H1 (cell line): Measurements from ENCODE around the gene ACP6. TPM values are rescaled to one million over a fixed set of nuclear protein-coding genes. Genes with fewer than 3 reads are reported as not detected.

Source experiments
- CTCF ChIA-PET: fragments of 300-600 bp; sonication (Branson Sonifier 250); formaldehyde crosslinking; loops from one replicate; lab custom pipeline; 2021; ENCODE audit not compliant: partially characterized antibody; lab: Charles Lee
- POLR2A ChIA-PET: fragments of 300-600 bp; sonication (Branson Sonifier 250); formaldehyde crosslinking; loops from one replicate; lab custom pipeline; 2021; ENCODE audit warnings: inconsistent platforms; ENCODE audit not compliant: partially characterized antibody; lab: Charles Lee
- DNase-seq, 2 experiments: peaks; one replicate each; pipeline versions ENCODE4 v3.0.0 to v3.0.0-alpha.2; 2010 to 2022; ENCODE audit warnings: low spot score in 2 of 2, low read depth in 1 of 2, mixed read lengths in 1 of 2
- FAIRE-seq: peaks from 2 replicates; lab custom pipeline; 2011; peaks lifted over from hg19 to GRCh38; lab: Jason Lieb, UNC
- H2AFZ ChIP-seq: 2 replicates; pipeline ENCODE4 v1.8.1; 2012; ENCODE audit warnings: low read length, inconsistent platforms
- H2AK5ac ChIP-seq: 2 replicates; pipeline ENCODE4 v1.6.1; 2013; ENCODE audit warnings: low read depth, low read length
- H2BK120ac ChIP-seq: replicated peaks from 2 replicates; pipeline ENCODE3; 2013; ENCODE audit warnings: low read depth, low read length, inconsistent platforms
- H2BK12ac ChIP-seq: 2 replicates; pipeline ENCODE4 v1.6.1; 2013; ENCODE audit warnings: low read depth, low read length
- H2BK15ac ChIP-seq: 2 replicates; pipeline ENCODE4 v1.6.1; 2013; ENCODE audit warnings: low read length
- H2BK20ac ChIP-seq: 2 replicates; pipeline ENCODE4 v1.6.1; 2013; ENCODE audit warnings: low read length
- H2BK5ac ChIP-seq: 2 replicates; pipeline ENCODE4 v1.6.1; 2013; ENCODE audit warnings: low read depth, low read length
- H3K14ac ChIP-seq: 2 replicates; pipeline ENCODE4 v1.6.1; 2013; ENCODE audit warnings: inconsistent platforms; ENCODE audit not compliant: insufficient read length
- H3K18ac ChIP-seq: 2 replicates; pipeline ENCODE4 v1.6.1; 2013; ENCODE audit warnings: low read length; ENCODE audit errors: extremely low read depth
- H3K23ac ChIP-seq: 2 replicates; pipeline ENCODE4 v1.6.1; 2013; ENCODE audit warnings: inconsistent platforms; ENCODE audit not compliant: insufficient read length
- H3K23me2 ChIP-seq: 2 replicates; pipeline ENCODE4 v1.6.1; 2013; ENCODE audit warnings: low read depth, low read length
- H3K27ac ChIP-seq: 2 replicates; pipeline ENCODE4 v1.6.1; 2011; ENCODE audit warnings: low read depth, low read length, inconsistent platforms
- H3K27me3 ChIP-seq, 4 experiments: replicated peaks in 1 of 4; 1 replicate in 1 of 4; 2 replicates in 3 of 4; pipeline versions ENCODE4 v1.6.1 to v1.8.1; 2011 to 2013; ENCODE audit warnings: low read length in 3 of 4, mild to moderate bottlenecking in 3 of 4, inconsistent platforms in 2 of 4, mixed read lengths in 2 of 4, moderate library complexity in 1 of 4; ENCODE audit not compliant: control insufficient read depth in 3 of 4, insufficient read depth in 3 of 4; ENCODE audit errors: extremely low read depth in 1 of 4
- H3K36me3 ChIP-seq, 4 experiments: 2 replicates each; pipeline versions ENCODE4 v1.6.1 to v1.8.1; 2011 to 2013; ENCODE audit warnings: mild to moderate bottlenecking in 4 of 4, low read length in 3 of 4, moderate library complexity in 2 of 4, control low read depth in 1 of 4, inconsistent platforms in 1 of 4; ENCODE audit not compliant: insufficient read depth in 4 of 4, control insufficient read depth in 2 of 4
- H3K4ac ChIP-seq: replicated peaks from 2 replicates; pipeline ENCODE3; 2013; ENCODE audit warnings: low read length, low read depth, mixed read lengths, inconsistent platforms; ENCODE audit not compliant: insufficient read length
- H3K4me1 ChIP-seq, 4 experiments: replicated peaks in 1 of 4; 1 replicate in 1 of 4; 2 replicates in 3 of 4; pipeline versions ENCODE4 v1.6.1 to v1.8.1; 2011 to 2013; ENCODE audit warnings: low read length in 3 of 4, inconsistent platforms in 2 of 4, mixed read lengths in 1 of 4; ENCODE audit not compliant: insufficient read depth in 4 of 4, control insufficient read depth in 3 of 4
- H3K4me2 ChIP-seq, 2 experiments: 2 replicates each; pipeline versions ENCODE4 v1.6.1 to v1.8.1; 2011 to 2013; ENCODE audit warnings: low read depth in 2 of 2, low read length in 2 of 2, control low read depth in 1 of 2, inconsistent platforms in 1 of 2, mild to moderate bottlenecking in 1 of 2; ENCODE audit not compliant: insufficient read depth in 1 of 2
- H3K4me3 ChIP-seq, 4 experiments: fragments of 200-600, 300-600 bp in 1 of 4; sonication (generic), shearing (Covaris generic), sonication (Bioruptor Twin) in 1 of 4; 2 replicates each; pipeline versions ENCODE4 v1.5.1 to v1.8.1; 2011 to 2016; ENCODE audit warnings: low read length in 4 of 4, low read depth in 3 of 4, control low read depth in 2 of 4, inconsistent platforms in 2 of 4, mild to moderate bottlenecking in 2 of 4, mixed read lengths in 1 of 4, moderate library complexity in 1 of 4; ENCODE audit not compliant: insufficient read depth in 2 of 4; ENCODE audit errors: extremely low read depth in 1 of 4
- H3K56ac ChIP-seq: replicated peaks from 2 replicates; pipeline ENCODE3; 2013; ENCODE audit warnings: low read depth, mild to moderate bottlenecking, mixed read lengths, low read length, inconsistent platforms; ENCODE audit not compliant: insufficient read length
- H3K79me1 ChIP-seq: 2 replicates; pipeline ENCODE4 v1.6.1; 2013; ENCODE audit warnings: low read depth, low read length, control low read depth
- H3K79me2 ChIP-seq, 2 experiments: 2 replicates each; pipeline versions ENCODE4 v1.6.1 to v1.8.1; 2012 to 2013; ENCODE audit warnings: low read length in 2 of 2, mild to moderate bottlenecking in 2 of 2, inconsistent platforms in 1 of 2; ENCODE audit not compliant: insufficient read depth in 2 of 2, control insufficient read depth in 1 of 2
- H3K9ac ChIP-seq, 4 experiments: replicated peaks in 1 of 4; 1 replicate in 1 of 4; 2 replicates in 3 of 4; pipeline versions ENCODE4 v1.6.1 to v1.8.1; 2011 to 2013; ENCODE audit warnings: low read depth in 3 of 4, low read length in 3 of 4, control low read depth in 2 of 4, mild to moderate bottlenecking in 2 of 4, moderate library complexity in 2 of 4, inconsistent platforms in 1 of 4; ENCODE audit errors: extremely low read depth in 1 of 4
- H3K9me3 ChIP-seq, 2 experiments: 2 replicates each; pipeline versions ENCODE4 v1.6.1 to v1.8.1; 2012 to 2013; ENCODE audit warnings: mild to moderate bottlenecking in 2 of 2, moderate library complexity in 2 of 2, control low read depth in 1 of 2, inconsistent platforms in 1 of 2, low read depth in 1 of 2, low read length in 1 of 2, mixed read lengths in 1 of 2; ENCODE audit not compliant: insufficient read depth in 2 of 2
- H4K20me1 ChIP-seq, 2 experiments: replicated peaks in 1 of 2; 2 replicates each; pipeline versions ENCODE3 to v1.8.1; 2011 to 2013; ENCODE audit warnings: inconsistent platforms in 2 of 2, low read length in 2 of 2, mild to moderate bottlenecking in 1 of 2; ENCODE audit not compliant: insufficient read depth in 2 of 2, control insufficient read depth in 1 of 2
- H4K5ac ChIP-seq: 2 replicates; pipeline ENCODE4 v1.6.1; 2013; ENCODE audit warnings: low read length, low read depth, mixed read lengths, inconsistent platforms; ENCODE audit not compliant: insufficient read length
- H4K8ac ChIP-seq: 2 replicates; pipeline ENCODE4 v1.8.0; 2013; ENCODE audit warnings: mild to moderate bottlenecking, moderate library complexity, low read length, inconsistent platforms; ENCODE audit not compliant: insufficient read depth; ENCODE audit errors: extremely low read depth
- H4K91ac ChIP-seq: replicated peaks from 2 replicates; pipeline ENCODE3; 2013; ENCODE audit warnings: low read length, mixed read lengths, inconsistent platforms; ENCODE audit not compliant: insufficient read length
- CBX8 ChIP-seq: fragments of 300-800, 300-1000 bp; sonication (generic); IDR thresholded peaks from 2 replicates; pipeline ENCODE4 v1.7.1; 2016; ENCODE audit warnings: low read depth, low read length, borderline replicate concordance
- CEBPB ChIP-seq: IDR thresholded peaks from 2 replicates; pipeline ENCODE4 v1.6.1; 2012; ENCODE audit warnings: low read depth, low read length
- CREB1 ChIP-seq: IDR thresholded peaks from 2 replicates; pipeline ENCODE4 v1.6.1; 2012; ENCODE audit warnings: inconsistent platforms
- EP300 ChIP-seq, 2 experiments: IDR thresholded peaks; 1 replicate in 1 of 2; 2 replicates in 1 of 2; pipeline ENCODE4 v1.6.1; 2011 to 2012; ENCODE audit warnings: low read depth in 2 of 2, low read length in 2 of 2, mild to moderate bottlenecking in 2 of 2, borderline replicate concordance in 1 of 2, inconsistent platforms in 1 of 2, moderate library complexity in 1 of 2
- HDAC6 ChIP-seq: IDR thresholded peaks from one replicate; pipeline ENCODE4 v1.7.1; 2012; ENCODE audit warnings: low read depth, mild to moderate bottlenecking, inconsistent platforms, low read length, moderate library complexity
- JUND ChIP-seq: IDR thresholded peaks from 2 replicates; pipeline ENCODE4 v1.6.1; 2011; ENCODE audit warnings: mild to moderate bottlenecking, improper control_type of control experiment, low read length
- KDM1A ChIP-seq: fragments of 200-600, 300-600 bp; sonication (generic); IDR thresholded peaks from 2 replicates; pipeline ENCODE4 v1.7.1; 2016; ENCODE audit warnings: mild to moderate bottlenecking, low read length, borderline replicate concordance
- KDM4A ChIP-seq: IDR thresholded peaks from one replicate; pipeline ENCODE4 v1.7.1; 2012; ENCODE audit warnings: low read depth, mild to moderate bottlenecking, moderate library complexity, low read length, inconsistent platforms; ENCODE audit not compliant: severe bottlenecking
- SP1 ChIP-seq: IDR thresholded peaks from 2 replicates; pipeline ENCODE4 v1.6.1; 2011; ENCODE audit warnings: low read depth, low read length
- TAF1 ChIP-seq: IDR thresholded peaks from 2 replicates; pipeline ENCODE4 v1.6.1; 2011; ENCODE audit warnings: mild to moderate bottlenecking, low read depth, low read length
- WGBS, 2 experiments: shearing (Covaris generic) in 1 of 2; methylation state at CpG; one replicate each; pipeline versions ENCODE4 v1.1.6 to v1.1.7; 2013 to 2015; ENCODE audit warnings: low lambda C conversion rate in 2 of 2, mixed read lengths in 2 of 2, inconsistent platforms in 1 of 2, low coverage in 1 of 2, missing lambda C conversion rate in 1 of 2; ENCODE audit not compliant: insufficient replicate concordance in 2 of 2, insufficient coverage in 1 of 2, insufficient read length in 1 of 2; ENCODE audit errors: extremely low coverage in 1 of 2, missing lambda C conversion rate in 1 of 2; 5-methylcytosine and 5-hydroxymethylcytosine counted together
- polyA plus RNA-seq, 7 experiments: library from polyadenylated mRNA; depleted of rRNA in 3 of 7; stranded (reverse) in 5 of 7; unstranded in 2 of 7; fragments of >200 nt in 5 of 7; fragments of 200-250 nt in 2 of 7; gene quantifications; 1 replicate in 5 of 7; 2 replicates in 1 of 7; 4 replicates in 1 of 7; pipeline versions ENCODE4 v1.2.1 to v1.2.3, GENCODE V29; 2011 to 2013; ENCODE audit warnings: missing spikeins in 2 of 7, mixed read lengths in 2 of 7
- total RNA-seq: library from RNA; stranded (reverse); fragmentation: NEBNext Ultra II Directional; extraction: Animal tissue kit (Norgen Biotek cat#: 25700); gene quantifications from 2 replicates; pipeline ENCODE4 v1.2.1, GENCODE V29; 2021
- TF ChIP-seq, protein P1 (sequence below): IDR thresholded peaks from 2 replicates; pipeline ENCODE4 v1.6.1; 2012; ENCODE audit warnings: inconsistent platforms
- TF ChIP-seq, protein P2 (sequence below): IDR thresholded peaks from 2 replicates; pipeline ENCODE4 v1.6.1; 2012; ENCODE audit warnings: inconsistent platforms

ACP6 gene
- total and polyA plus RNA-seq, 2 of the 8 experiments (the other 6 are each of a cell fraction or from before 2014, with no cell fraction given), result 11.4 to 17.7 TPM

DNA sequence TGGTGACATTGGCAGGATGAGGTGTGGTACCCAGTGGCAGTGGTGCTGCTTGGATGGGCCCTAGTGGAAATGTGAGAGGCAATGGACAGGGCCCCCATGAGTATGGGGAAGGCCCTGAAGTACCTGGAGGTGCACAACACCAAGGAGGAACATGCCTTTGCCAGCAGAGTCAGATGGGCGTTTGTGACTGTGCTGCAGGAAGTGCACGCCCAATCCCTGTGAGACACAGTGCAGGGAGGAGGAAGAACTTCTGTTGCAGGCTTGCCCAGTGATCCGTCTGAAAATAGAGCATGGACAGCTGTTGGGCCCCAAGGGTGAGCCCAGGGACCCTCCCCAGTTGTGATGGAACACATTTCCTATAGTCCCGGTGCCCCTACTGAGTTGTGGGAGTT, 47.4 kb upstream of the ACP6 start:
- Histone ChIP-seq H2AFZ (no peak overlapping the region), H2BK15ac (0 out of 2 replicates have a peak overlapping the region, but pooled peaks have one; percentile 37), H3K79me2 (no peaks in the 10 kb centered on the region), H3K4me1 (peaks cover 0 to 4% (median 0%) of the 10 kb centered on the region in 4 experiments; a peak in 4 of 7 replicates), H4K20me1 (no peaks in the 10 kb centered on the region), H3K18ac (no peak overlapping the region), H4K8ac (no peak overlapping the region), H3K9me3 (peaks cover 8 to 11% of the 10 kb centered on the region in 2 experiments; a peak in 2 of 4 replicates), H4K91ac (no peak overlapping the region), H2BK20ac (no peak overlapping the region), H3K27me3 (no peaks in the 10 kb centered on the region; a peak in 1 of 7 replicates), H3K9ac (no peak overlapping the region), H3K79me1 (no peaks in the 10 kb centered on the region), H3K56ac (no peak overlapping the region), H3K23me2 (no peaks in the 10 kb centered on the region), H3K27ac (no peak overlapping the region), H3K36me3 (no peaks in the 10 kb centered on the region), H2BK12ac (no peak overlapping the region), H4K5ac (no peak overlapping the region), H3K4ac (no peak overlapping the region), H3K23ac (no peak overlapping the region), H2BK5ac (no peak overlapping the region), H2BK120ac (no peak overlapping the region), H3K4me2 (no peak overlapping the region), H3K4me3 (no peak overlapping the region), H2AK5ac (no peak overlapping the region), H3K14ac (no peak overlapping the region)
- 85% methylated on average over 4 of the region's 4 CpGs; no CpG with 5 or more reads in 1 of the 2 experiments for WGBS, 2 experiments
- ChIA-PET POLR2A (no interaction called here), CTCF (interaction anchor here (0.8 to 1.7 kb wide), 6 partner anchors 75 to 188 kb away, joined by 3 to 9 read pairs (median 3); no protein-coding TSS in a partner anchor)
- DNase-seq (no peak), FAIRE-seq (no peak)
- TF ChIP-seq, protein P1, sequence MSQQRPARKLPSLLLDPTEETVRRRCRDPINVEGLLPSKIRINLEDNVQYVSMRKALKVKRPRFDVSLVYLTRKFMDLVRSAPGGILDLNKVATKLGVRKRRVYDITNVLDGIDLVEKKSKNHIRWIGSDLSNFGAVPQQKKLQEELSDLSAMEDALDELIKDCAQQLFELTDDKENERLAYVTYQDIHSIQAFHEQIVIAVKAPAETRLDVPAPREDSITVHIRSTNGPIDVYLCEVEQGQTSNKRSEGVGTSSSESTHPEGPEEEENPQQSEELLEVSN, result no peak
- TF ChIP-seq KDM4A, result no peak
- TF ChIP-seq SP1, result no peak
- TF ChIP-seq KDM1A, result no peak
- TF ChIP-seq CREB1, result no peak
- no peak for TF ChIP-seq CEBPB
- TF ChIP-seq HDAC6, result no peak
- TF ChIP-seq, protein P2, sequence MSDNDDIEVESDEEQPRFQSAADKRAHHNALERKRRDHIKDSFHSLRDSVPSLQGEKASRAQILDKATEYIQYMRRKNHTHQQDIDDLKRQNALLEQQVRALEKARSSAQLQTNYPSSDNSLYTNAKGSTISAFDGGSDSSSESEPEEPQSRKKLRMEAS, result no peak
- no peak for TF ChIP-seq JUND
- no peak for TF ChIP-seq TAF1
- TF ChIP-seq CBX8, result no peak
- TF ChIP-seq EP300 (IDR thresholded peaks at IDR 0.05; ENCODE audit: borderline replicate concordance in 1 of 2, low read depth in 2 of 2, low read length in 2 of 2), result no peak
